Measurements from ENCODE around the gene WDR17. TPM values are rescaled to one million over a fixed set of nuclear protein-coding genes. Genes with fewer than 3 reads are reported as not detected.

WDR17 gene
- total RNA-seq, 6 experiments from 2014 or later = 0.12 to 0.49 (median 0.18) TPM; not detected in 1

Small RNA genes lying within 50 kb of the gene (small RNA-seq; reads per million reads assigned to genes)
- 0 reads per million in 2 experiments for gene RF00432

Other genes with a start within 250 kb of the WDR17 start
- not detected for gene SPATA4, start 129.7 kb downstream of the WDR17 start, total RNA-seq
- under 1 TPM in 2 of 6 experiments, not detected in 4; 0.19 to 0.23 TPM for gene ASB5, start 203.4 kb downstream of the WDR17 start, total RNA-seq